Small intestine (tissue), 7 donors: Measurements from ENCODE around the gene CILP2. TPM values are rescaled to one million over a fixed set of nuclear protein-coding genes. Genes with fewer than 3 reads are reported as not detected.

Source experiments
- DNase-seq, 2 donors: peaks; one replicate each; pipeline versions ENCODE4 v3.0.0 to v3.0.0-alpha.2; 2013
- FAIRE-seq: peaks from 2 replicates; lab custom pipeline; 2012; peaks lifted over from hg19 to GRCh38; lab: Jason Lieb, UNC
- H3K27ac ChIP-seq, 3 donors: one replicate each; pipeline ENCODE4 v1.5.1; 2013; ENCODE audit warnings: low read length in 2 of 3, mild to moderate bottlenecking in 2 of 3, control low read depth in 1 of 3, inconsistent platforms in 1 of 3, low read depth in 1 of 3, moderate library complexity in 1 of 3
- H3K27me3 ChIP-seq, 3 donors: one replicate each; pipeline ENCODE4 v1.6.1; 2013; ENCODE audit warnings: low read length in 3 of 3, inconsistent platforms in 1 of 3; ENCODE audit not compliant: control insufficient read depth in 3 of 3, insufficient read depth in 3 of 3
- H3K36me3 ChIP-seq, 3 donors: one replicate each; pipeline ENCODE4 v1.6.1; 2013; ENCODE audit warnings: low read length in 3 of 3, inconsistent platforms in 1 of 3, low read depth in 1 of 3, mild to moderate bottlenecking in 1 of 3, moderate library complexity in 1 of 3; ENCODE audit not compliant: control insufficient read depth in 3 of 3, insufficient read depth in 2 of 3
- H3K4me1 ChIP-seq, 3 donors: one replicate each; pipeline ENCODE4 v1.6.1; 2013; ENCODE audit warnings: low read length in 2 of 3, inconsistent platforms in 1 of 3, low read depth in 1 of 3, mild to moderate bottlenecking in 1 of 3, moderate library complexity in 1 of 3; ENCODE audit not compliant: control insufficient read depth in 3 of 3, insufficient read depth in 2 of 3
- H3K4me3 ChIP-seq, 3 donors: one replicate each; pipeline ENCODE4 v1.5.1; 2013; ENCODE audit warnings: low read length in 3 of 3, control low read depth in 1 of 3, inconsistent platforms in 1 of 3, low read depth in 1 of 3, mild to moderate bottlenecking in 1 of 3, moderate library complexity in 1 of 3
- H3K9me3 ChIP-seq, 2 donors: one replicate each; pipeline ENCODE4 v1.6.1; 2013; ENCODE audit warnings: low read depth in 1 of 2, low read length in 1 of 2; ENCODE audit not compliant: control insufficient read depth in 2 of 2, insufficient read depth in 1 of 2
- WGBS, 3 donors: extraction: QIAGEN DNeasy Blood & Tissue Kit; methylation state at CpG; one replicate each; pipeline ENCODE4 v1.1.7; 2013; 5-methylcytosine and 5-hydroxymethylcytosine counted together
- polyA plus RNA-seq, 4 donors: library from polyadenylated mRNA; stranded (reverse) in 3 of 4; unstranded in 1 of 4; fragments of 200-250 nt in 3 of 4; fragments of 120-200 nt in 1 of 4; gene quantifications; one replicate each; pipeline versions ENCODE4 v1.2.1 to v1.2.3, GENCODE V29; 2013
- donor health status: healthy with polysubstance abuse.
- donor health status: control.
- donor health status: control.
- donor health status: Bipolar disorder and iron deficiency.
- donor health status: healthy.

The CILP2 gene
- polyA plus RNA-seq, 4 donors = 0.09 to 0.13 TPM; not detected in 2

DNA sequence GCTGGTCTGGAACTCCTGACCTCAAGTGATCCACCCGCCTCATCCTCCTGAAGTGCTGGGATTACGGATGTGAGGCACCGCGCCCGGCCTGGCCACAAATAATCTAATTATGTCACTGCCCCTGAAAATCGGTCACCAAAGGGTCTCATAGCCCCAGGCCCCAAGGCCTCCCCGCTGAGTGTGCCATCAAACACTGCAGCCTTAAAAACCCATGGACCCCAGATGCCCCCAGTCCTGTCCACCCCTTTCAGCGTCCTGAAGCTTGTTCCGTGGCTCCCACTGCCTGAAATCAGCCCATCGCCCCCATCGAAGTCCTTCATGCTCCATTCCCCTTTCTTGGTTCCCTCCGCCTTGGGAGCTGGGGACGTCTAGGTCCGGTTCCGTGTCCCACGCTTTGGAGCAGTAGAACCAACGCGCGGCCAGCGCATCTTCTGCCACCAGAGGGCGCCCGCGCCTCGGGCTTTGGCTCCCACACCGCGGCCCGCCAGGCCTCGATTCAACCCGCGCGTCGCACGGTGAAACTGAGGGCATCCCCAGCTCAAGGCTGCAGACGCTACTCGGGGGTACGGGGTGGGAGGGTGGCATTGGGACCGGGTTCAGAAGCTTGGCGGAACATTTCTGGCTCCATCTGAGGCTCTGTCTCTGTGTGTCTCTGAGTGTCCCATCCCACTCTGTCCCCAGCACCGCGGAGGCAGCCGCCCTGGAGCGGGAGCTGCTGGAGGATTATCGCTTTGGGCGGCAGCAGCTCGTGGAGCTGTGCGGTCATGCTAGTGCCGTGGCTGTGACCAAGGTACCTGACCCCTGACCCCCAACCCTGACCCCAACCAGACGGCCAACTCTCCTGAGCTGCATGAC is 5.9 kb upstream of the CILP2 start:
- H3K9me3 ChIP-seq = no peaks in the 10 kb centered on the region
- H3K4me3 ChIP-seq = no peak overlapping the region
- H3K27ac ChIP-seq = no peak overlapping the region
- peaks cover 0 to 3% (median 0%) of the 10 kb centered on the region in 3 donors for H3K4me1 ChIP-seq
- DNase-seq (peak; percentile 68 to 83), FAIRE-seq (no peak)
- H3K27me3 ChIP-seq = peaks cover 0 to 7% (median 0%) of the 10 kb centered on the region in 3 donors
- peaks cover 0 to 29% (median 0%) of the 10 kb centered on the region in 3 donors for H3K36me3 ChIP-seq
- WGBS, 3 donors = 25 to 30% (median 27%) methylated on average over 39 to 48 of the region's 48 CpGs

DNA sequence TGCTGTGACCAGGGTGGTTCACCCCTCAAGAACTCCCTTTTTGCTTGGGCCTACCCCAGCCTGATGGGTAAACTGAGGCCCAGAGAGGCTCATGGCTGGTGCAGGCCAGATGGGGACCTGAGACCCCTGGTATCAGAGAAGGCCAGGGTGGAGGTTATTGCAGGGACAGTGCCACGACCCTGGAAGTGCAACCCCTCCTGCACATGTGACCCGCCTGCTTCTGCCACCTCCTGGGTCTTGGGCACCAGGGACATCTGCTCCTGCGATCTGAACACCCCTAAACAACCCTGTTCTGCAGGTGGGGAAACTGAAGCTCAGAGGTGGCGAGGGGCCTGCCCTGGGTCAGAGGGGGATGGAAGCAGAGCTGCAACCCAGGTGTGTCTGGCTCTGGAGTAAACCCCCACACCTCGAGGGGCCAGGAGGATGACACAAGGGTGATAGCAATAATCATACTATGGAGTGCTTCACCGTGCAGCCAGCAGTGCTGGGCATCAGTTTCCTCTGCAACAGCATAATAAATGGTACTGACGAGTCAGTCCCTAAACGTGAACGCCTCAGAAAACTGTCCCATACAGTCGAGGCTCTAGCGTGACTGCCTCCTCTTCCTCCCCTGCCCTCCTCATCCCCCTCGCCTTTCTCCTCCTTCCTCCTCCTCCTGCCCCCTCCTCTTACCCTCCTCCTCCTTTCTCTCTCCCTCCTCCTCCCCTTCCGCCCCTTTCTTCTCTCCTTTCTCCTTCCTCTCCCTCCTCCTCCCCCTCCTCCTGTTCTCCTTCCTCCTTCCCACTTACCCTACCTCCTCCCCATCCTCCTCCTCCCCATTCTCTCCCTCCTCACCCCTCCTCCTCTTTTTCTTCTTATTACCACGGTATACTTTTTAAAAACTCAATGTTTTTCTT is 5.0 kb upstream of the CILP2 start:
- WGBS, 3 donors = 75 to 78% (median 77%) methylated on average over 14 of the region's 14 CpGs
- DNase-seq (no peak), FAIRE-seq (no peak)
- peaks cover 0 to 20% (median 0%) of the 10 kb centered on the region in 3 donors for H3K36me3 ChIP-seq
- H3K4me3 ChIP-seq = no peak overlapping the region
- H3K27me3 ChIP-seq = peaks cover 0 to 16% (median 3%) of the 10 kb centered on the region in 3 donors
- H3K9me3 ChIP-seq = no peaks in the 10 kb centered on the region
- H3K4me1 ChIP-seq = peaks cover 0 to 3% (median 2%) of the 10 kb centered on the region in 3 donors
- H3K27ac ChIP-seq = no peak overlapping the region

DNA sequence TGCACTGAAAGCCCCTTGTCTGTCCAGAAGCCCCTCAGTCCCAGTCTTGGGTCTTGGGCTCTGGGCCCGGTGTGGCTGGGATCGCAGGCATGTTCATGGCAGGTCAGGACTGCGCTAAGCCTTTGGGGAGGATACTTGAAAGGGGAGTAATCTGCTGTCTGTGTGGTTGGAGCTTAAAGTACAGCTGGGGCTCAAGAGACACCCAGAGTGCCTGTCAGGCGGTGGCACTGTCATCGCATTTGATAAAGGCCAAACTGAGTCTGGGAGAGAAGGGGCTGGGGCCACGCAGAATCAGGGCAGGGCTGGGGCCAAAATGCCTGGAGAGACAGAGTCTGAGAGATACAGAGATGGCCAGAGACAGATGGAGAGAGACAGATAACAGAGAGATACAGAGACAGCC is 4.2 kb upstream of the CILP2 start:
- Histone ChIP-seq H3K9me3 (no peaks in the 10 kb centered on the region), H3K36me3 (peaks cover 0 to 16% (median 0%) of the 10 kb centered on the region in 3 donors), H3K27me3 (peaks cover 0 to 23% (median 5%) of the 10 kb centered on the region in 3 donors), H3K4me1 (peaks cover 0 to 8% (median 5%) of the 10 kb centered on the region in 3 donors), H3K27ac (no peak overlapping the region), H3K4me3 (no peak overlapping the region)
- 82 to 85% (median 82%) methylated on average over 6 of the region's 6 CpGs for whole genome bisulfite sequencing, 3 donors
- FAIRE-seq (no peak), DNase-seq (no peak)

DNA sequence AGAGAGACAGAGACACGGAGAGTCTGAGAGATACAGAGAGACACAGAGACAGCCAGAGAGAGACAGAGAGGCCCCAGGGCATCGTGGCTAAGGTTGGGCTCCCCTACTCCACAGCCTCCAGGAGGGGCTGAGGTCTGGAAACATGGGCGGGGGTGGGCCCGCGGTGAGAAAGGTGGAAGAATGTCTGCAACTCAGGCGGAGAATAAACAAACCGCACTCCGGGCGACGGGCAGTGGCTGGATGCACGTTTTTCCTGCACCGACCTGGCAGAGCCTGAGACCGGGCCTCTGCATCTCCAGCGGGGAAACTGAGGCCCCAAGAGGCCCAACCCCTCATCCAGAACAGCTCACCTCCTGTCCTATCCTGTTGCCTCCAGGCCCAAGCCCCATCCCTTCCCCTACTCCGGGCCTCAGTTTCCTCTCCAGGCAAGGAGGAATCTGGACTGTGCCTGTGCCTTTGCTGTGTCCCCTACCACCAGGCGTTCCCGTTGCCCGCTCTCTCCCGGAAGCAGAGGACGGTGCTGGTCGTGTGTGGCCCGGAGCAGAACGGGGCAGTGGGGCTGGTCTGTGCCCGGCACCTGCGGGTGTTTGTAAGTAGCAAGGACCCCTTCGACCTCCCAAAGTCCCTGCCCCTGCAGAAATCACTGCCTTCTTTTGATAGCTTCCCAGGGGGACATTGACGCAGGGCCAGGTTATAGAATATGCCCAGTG is 3.4 kb upstream of the CILP2 start:
- H3K27me3 ChIP-seq = peaks cover 3 to 31% (median 5%) of the 10 kb centered on the region in 3 donors
- H3K4me1 ChIP-seq = peaks cover 0 to 8% (median 5%) of the 10 kb centered on the region in 3 donors
- no peak overlapping the region for H3K27ac ChIP-seq
- no peak overlapping the region for H3K4me3 ChIP-seq
- FAIRE-seq (no peak), DNase-seq (no peak)
- no peaks in the 10 kb centered on the region for H3K9me3 ChIP-seq
- peaks cover 0 to 9% (median 0%) of the 10 kb centered on the region in 3 donors for H3K36me3 ChIP-seq
- WGBS, 3 donors = 74 to 79% (median 75%) methylated on average over 24 to 27 of the region's 27 CpGs

DNA sequence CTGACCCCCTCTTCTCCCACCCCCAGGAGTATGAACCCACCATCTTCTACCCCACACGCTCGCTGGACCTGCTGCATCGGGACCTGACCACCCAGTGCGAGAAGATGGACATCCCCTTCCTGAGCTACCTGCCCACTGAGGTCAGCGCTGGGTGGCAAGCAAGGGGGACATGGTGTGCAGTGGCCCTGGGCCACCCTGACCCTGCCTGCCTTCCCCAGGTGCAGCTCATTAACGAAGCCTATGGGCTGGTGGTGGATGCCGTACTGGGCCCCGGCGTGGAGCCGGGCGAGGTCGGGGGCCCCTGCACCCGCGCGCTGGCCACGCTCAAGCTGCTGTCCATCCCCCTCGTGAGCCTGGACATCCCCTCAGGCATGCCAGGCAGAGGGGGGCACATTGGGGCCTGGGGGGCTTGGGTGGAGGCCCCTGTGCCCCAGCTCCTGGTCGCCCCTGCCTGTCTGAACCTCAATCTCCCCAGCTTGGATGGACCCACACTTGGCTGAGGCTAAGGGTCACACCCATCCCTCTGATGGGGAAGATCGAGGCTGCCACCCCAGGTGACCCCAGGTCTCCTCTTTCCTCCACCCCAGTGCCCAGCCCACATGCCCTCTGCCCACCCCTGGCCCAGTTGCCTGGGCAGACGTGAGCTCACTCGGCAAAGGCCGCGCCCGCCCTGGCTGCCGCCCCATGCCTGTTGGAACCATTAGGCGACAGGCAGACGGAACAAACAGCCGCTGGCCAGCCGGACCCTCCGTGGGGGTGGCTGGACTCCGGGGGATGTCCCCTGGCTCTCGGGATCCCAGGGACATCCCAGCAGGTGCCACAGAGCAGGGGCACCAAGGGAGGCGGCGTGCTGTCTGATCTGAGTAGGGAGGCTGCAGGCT is 2.5 kb upstream of the CILP2 start:
- Histone ChIP-seq H3K4me1 (peaks cover 0 to 8% (median 5%) of the 10 kb centered on the region in 3 donors), H3K36me3 (peaks cover 0 to 6% (median 0%) of the 10 kb centered on the region in 3 donors), H3K27ac (no peak overlapping the region), H3K4me3 (no peak overlapping the region), H3K9me3 (no peaks in the 10 kb centered on the region), H3K27me3 (peaks cover 3 to 36% (median 5%) of the 10 kb centered on the region in 3 donors)
- 79 to 88% (median 79%) methylated on average over 32 to 34 of the region's 34 CpGs for WGBS, 3 donors
- DNase-seq (no peak), FAIRE-seq (no peak)

DNA sequence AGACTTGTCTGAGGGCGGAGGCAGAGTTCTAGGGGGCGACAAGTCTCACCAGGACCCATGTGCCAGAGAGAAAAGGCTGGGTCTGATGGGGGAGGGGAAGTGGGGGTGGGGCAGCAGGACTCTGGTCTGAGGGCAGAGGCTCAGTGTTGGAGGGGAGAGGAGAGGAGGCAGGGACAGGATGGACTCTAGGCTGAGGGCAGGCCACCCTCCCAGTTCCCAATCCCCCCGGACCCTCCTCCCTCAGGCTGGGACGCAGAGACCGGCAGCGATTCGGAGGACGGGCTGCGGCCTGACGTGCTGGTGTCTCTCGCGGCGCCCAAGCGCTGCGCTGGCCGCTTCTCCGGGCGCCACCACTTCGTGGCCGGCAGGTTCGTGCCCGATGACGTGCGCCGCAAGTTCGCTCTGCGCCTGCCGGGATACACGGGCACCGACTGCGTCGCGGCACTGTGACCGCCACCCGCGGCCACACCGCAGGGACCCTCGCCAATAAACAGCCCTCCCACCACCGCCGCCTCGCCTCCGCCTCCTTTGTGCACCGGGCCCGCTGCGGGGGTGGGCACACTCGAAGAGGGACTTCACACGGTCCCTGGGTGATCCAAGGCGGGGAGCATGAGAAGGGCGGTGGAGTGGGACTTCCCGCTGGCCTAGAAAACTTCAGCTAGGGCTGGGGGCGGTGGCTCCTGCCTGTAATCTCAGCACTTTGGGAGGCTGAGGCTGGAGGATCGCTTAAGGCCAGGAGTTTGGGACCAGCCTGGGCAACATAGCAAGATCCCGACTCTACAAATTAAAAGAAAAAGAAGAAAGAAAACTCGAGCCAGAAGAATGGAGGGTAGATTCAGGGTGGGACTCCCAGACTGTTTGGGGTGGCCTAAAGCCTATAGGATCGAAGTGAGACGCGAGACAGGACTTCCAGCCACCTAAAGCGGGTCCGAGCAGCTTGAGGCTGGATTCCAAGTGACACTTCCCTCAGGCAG is 703 bp upstream of the CILP2 start:
- Histone ChIP-seq H3K4me1 (peaks cover 2 to 10% (median 5%) of the 10 kb centered on the region in 3 donors), H3K27me3 (peaks cover 3 to 51% (median 5%) of the 10 kb centered on the region in 3 donors), H3K4me3 (no peak overlapping the region), H3K27ac (no peak overlapping the region), H3K9me3 (no peaks in the 10 kb centered on the region), H3K36me3 (no peaks in the 10 kb centered on the region)
- 33 to 35% (median 35%) methylated on average over 52 to 59 of the region's 59 CpGs for WGBS, 3 donors
- DNase-seq (peak in 1 of 2 donors; percentile 36), FAIRE-seq (no peak)
